ENCODE measurements around the gene SUCO. TPM values are rescaled to one million over a fixed set of nuclear protein-coding genes. Genes with fewer than 3 reads are reported as not detected.
"Not testable (repeated sequence)": the region's sequence is repeated elsewhere in the genome, so short reads cannot be mapped to it uniquely, and the experiment has no call there.

Gene SUCO
- polyA plus RNA-seq, 3 donors from 2014 or later, result 7.8 to 14.0 (median 8.2) TPM

GRCh38 chr1:172609528-172609927 is 76.6 kb downstream of the SUCO start:
- H3K36me3 Mint-ChIP-seq, result peaks cover 22 to 34% (median 25%) of the 10 kb centered on the region in 3 donors
- DNase-seq, result peak; percentile 37 to 50 (median 50)
- H3K27ac Mint-ChIP-seq, result peak overlapping the region in 5 of 6 donors; percentile 50 to 65 (median 59)
- no peaks in the 10 kb centered on the region for H3K27me3 Mint-ChIP-seq (ENCODE audit: low read depth in 3 of 3)
- H3K4me3 Mint-ChIP-seq, result no peak overlapping the region
- H3K4me1 Mint-ChIP-seq, result peaks cover 4 to 10% of the 10 kb centered on the region in 2 donors
- H3K9me3 Mint-ChIP-seq, result no peaks in the 10 kb centered on the region

GRCh38 chr1:172612478-172612877 is 79.5 kb downstream of the SUCO start:
- Mint-ChIP-seq H3K4me3 (no peak overlapping the region), H3K36me3 (peaks cover 36 to 43% (median 40%) of the 10 kb centered on the region in 3 donors), H3K9me3 (peaks cover 8 to 21% (median 17%) of the 10 kb centered on the region in 6 donors), H3K27me3 (ENCODE audit: low read depth in 3 of 3) (peaks cover 0 to 3% (median 0%) of the 10 kb centered on the region in 3 donors), H3K4me1 (peaks cover 4 to 10% of the 10 kb centered on the region in 2 donors), H3K27ac (no peak overlapping the region)
- DNase-seq, result no peak

GRCh38 chr1:172613294-172613693 is 80.3 kb downstream of the SUCO start:
- Mint-ChIP-seq H3K27me3 (ENCODE audit: low read depth in 3 of 3) (peaks cover 0 to 3% (median 0%) of the 10 kb centered on the region in 3 donors), H3K27ac (no peak overlapping the region), H3K9me3 (peaks cover 10 to 27% (median 23%) of the 10 kb centered on the region in 6 donors), H3K36me3 (peaks cover 36 to 45% (median 45%) of the 10 kb centered on the region in 3 donors), H3K4me1 (peaks cover 4 to 10% of the 10 kb centered on the region in 2 donors), H3K4me3 (no peak overlapping the region)
- no peak for DNase-seq

- DNase-seq, result no peak
- H3K27ac Mint-ChIP-seq, result no peak overlapping the region
- H3K27me3 Mint-ChIP-seq (ENCODE audit: low read depth in 3 of 3), result peaks cover 0 to 5% (median 0%) of the 10 kb centered on the region in 3 donors
- H3K4me3 Mint-ChIP-seq, result no peak overlapping the region
- H3K9me3 Mint-ChIP-seq, result peaks cover 15 to 53% (median 41%) of the 10 kb centered on the region in 6 donors
- H3K36me3 Mint-ChIP-seq, result peaks cover 34 to 42% (median 41%) of the 10 kb centered on the region in 3 donors
- H3K4me1 Mint-ChIP-seq, result no peaks in the 10 kb centered on the region
These were observed 83.2 kb downstream of the SUCO start for GRCh38 chr1:172616195-172616594.

- Mint-ChIP-seq H3K9me3 (peaks cover 19 to 58% (median 44%) of the 10 kb centered on the region in 6 donors), H3K36me3 (peaks cover 29 to 42% (median 42%) of the 10 kb centered on the region in 3 donors), H3K4me1 (no peaks in the 10 kb centered on the region), H3K4me3 (no peak overlapping the region), H3K27me3 (ENCODE audit: low read depth in 3 of 3) (peaks cover 0 to 5% (median 0%) of the 10 kb centered on the region in 3 donors), H3K27ac (no peak overlapping the region)
- no peak for DNase-seq
These were observed 83.7 kb downstream of the SUCO start for GRCh38 chr1:172616636-172617035.

GRCh38 chr1:172620603-172621002 is 87.7 kb downstream of the SUCO start:
- H3K9me3 Mint-ChIP-seq, result peaks cover 22 to 63% (median 45%) of the 10 kb centered on the region in 6 donors
- not testable (repeated sequence) for H3K4me3 Mint-ChIP-seq; H3K27ac Mint-ChIP-seq; H3K4me1 Mint-ChIP-seq; DNase-seq; H3K27me3 Mint-ChIP-seq (ENCODE audit: low read depth in 3 of 3)
- H3K36me3 Mint-ChIP-seq, result peaks cover 26 to 48% (median 40%) of the 10 kb centered on the region in 3 donors

GRCh38 chr1:172622541-172622940 is 89.6 kb downstream of the SUCO start:
- peaks cover 12 to 44% (median 27%) of the 10 kb centered on the region in 6 donors for H3K9me3 Mint-ChIP-seq
- H3K36me3 Mint-ChIP-seq, result peaks cover 10 to 31% (median 26%) of the 10 kb centered on the region in 3 donors
- peaks cover 0 to 2% (median 2%) of the 10 kb centered on the region in 3 donors for H3K27me3 Mint-ChIP-seq (ENCODE audit: low read depth in 3 of 3)
- DNase-seq, result no peak
- no peak overlapping the region for H3K4me3 Mint-ChIP-seq
- peaks cover 2 to 4% of the 10 kb centered on the region in 2 donors for H3K4me1 Mint-ChIP-seq
- peak overlapping the region in 1 of 6 donors; percentile 6 for H3K27ac Mint-ChIP-seq

GRCh38 chr1:172623748-172624147 is 90.8 kb downstream of the SUCO start:
- H3K27me3 Mint-ChIP-seq (ENCODE audit: low read depth in 3 of 3), result peaks cover 0 to 2% (median 2%) of the 10 kb centered on the region in 3 donors
- no peak for DNase-seq
- no peak overlapping the region for H3K27ac Mint-ChIP-seq
- H3K9me3 Mint-ChIP-seq, result peaks cover 12 to 32% (median 21%) of the 10 kb centered on the region in 6 donors
- no peak overlapping the region for H3K4me3 Mint-ChIP-seq
- peaks cover 14 to 15% of the 10 kb centered on the region in 2 donors for H3K4me1 Mint-ChIP-seq
- H3K36me3 Mint-ChIP-seq, result peaks cover 4 to 26% (median 22%) of the 10 kb centered on the region in 3 donors

GRCh38 chr1:172626845-172627244 is 93.9 kb downstream of the SUCO start:
- Mint-ChIP-seq H3K4me1 (peaks cover 32 to 42% of the 10 kb centered on the region in 2 donors), H3K4me3 (no peak overlapping the region), H3K36me3 (peaks cover 0 to 8% (median 4%) of the 10 kb centered on the region in 3 donors), H3K27me3 (ENCODE audit: low read depth in 3 of 3) (peaks cover 0 to 4% (median 0%) of the 10 kb centered on the region in 3 donors), H3K9me3 (peaks cover 0 to 5% (median under 1%) of the 10 kb centered on the region in 6 donors), H3K27ac (no peak overlapping the region)
- no peak for DNase-seq

- peaks cover 0 to 2% (median 0%) of the 10 kb centered on the region in 6 donors for H3K9me3 Mint-ChIP-seq
- peak overlapping the region in 2 of 5 donors; percentile 8 to 10 for H3K4me3 Mint-ChIP-seq
- H3K36me3 Mint-ChIP-seq, result peaks cover 0 to 1% (median 0%) of the 10 kb centered on the region in 3 donors
- peaks cover 32 to 48% of the 10 kb centered on the region in 2 donors for H3K4me1 Mint-ChIP-seq
- no peak for DNase-seq
- H3K27me3 Mint-ChIP-seq (ENCODE audit: low read depth in 3 of 3), result peaks cover 0 to 4% (median 0%) of the 10 kb centered on the region in 3 donors
- H3K27ac Mint-ChIP-seq, result peak overlapping the region in 5 of 6 donors; percentile 13 to 62 (median 60)
These were observed 94.8 kb downstream of the SUCO start for GRCh38 chr1:172627702-172628101.

- Mint-ChIP-seq H3K27me3 (ENCODE audit: low read depth in 3 of 3) (peaks cover 0 to 2% (median 0%) of the 10 kb centered on the region in 3 donors), H3K27ac (peak overlapping the region in 1 of 6 donors; percentile 43), H3K36me3 (no peaks in the 10 kb centered on the region), H3K9me3 (peaks cover 0 to 2% (median 0%) of the 10 kb centered on the region in 6 donors), H3K4me1 (peaks cover 32 to 48% of the 10 kb centered on the region in 2 donors), H3K4me3 (peak overlapping the region in 1 of 5 donors; percentile 4)
- DNase-seq, result no peak
These were observed 95.5 kb downstream of the SUCO start for GRCh38 chr1:172628401-172628800.

GRCh38 chr1:172629170-172629569 is 96.2 kb downstream of the SUCO start:
- peak overlapping the region; percentile 75 to 91 (median 90) for H3K27ac Mint-ChIP-seq

GRCh38 chr1:172629638-172630037 is 96.7 kb downstream of the SUCO start:
- Mint-ChIP-seq H3K36me3 (no peaks in the 10 kb centered on the region), H3K9me3 (no peaks in the 10 kb centered on the region), H3K4me1 (peaks cover 32 to 48% of the 10 kb centered on the region in 2 donors), H3K27me3 (ENCODE audit: low read depth in 3 of 3) (peaks cover 0 to 2% (median 0%) of the 10 kb centered on the region in 3 donors), H3K4me3 (peak overlapping the region; percentile 75 to 89 (median 82)), H3K27ac (peak overlapping the region; percentile 75 to 91 (median 90))
- DNase-seq, result peak in 2 of 3 donors; percentile 22 to 37

More at GRCh38 chr1:172629170-172629569, 96.2 kb downstream of the SUCO start:
- no peaks in the 10 kb centered on the region for H3K9me3 Mint-ChIP-seq
- peak overlapping the region; percentile 75 to 89 (median 82) for H3K4me3 Mint-ChIP-seq
- H3K27me3 Mint-ChIP-seq (ENCODE audit: low read depth in 3 of 3), result peaks cover 0 to 2% (median 0%) of the 10 kb centered on the region in 3 donors
- H3K4me1 Mint-ChIP-seq, result peaks cover 32 to 48% of the 10 kb centered on the region in 2 donors
- DNase-seq, result no peak
- no peaks in the 10 kb centered on the region for H3K36me3 Mint-ChIP-seq

- no peak for DNase-seq
- H3K9me3 Mint-ChIP-seq, result no peaks in the 10 kb centered on the region
- H3K36me3 Mint-ChIP-seq, result no peaks in the 10 kb centered on the region
- peaks cover 0 to 2% (median 0%) of the 10 kb centered on the region in 3 donors for H3K27me3 Mint-ChIP-seq (ENCODE audit: low read depth in 3 of 3)
- H3K4me1 Mint-ChIP-seq, result peaks cover 32 to 48% of the 10 kb centered on the region in 2 donors
- H3K4me3 Mint-ChIP-seq, result peak overlapping the region; percentile 75 to 89 (median 82)
- H3K27ac Mint-ChIP-seq, result peak overlapping the region; percentile 75 to 91 (median 90)
These were observed 97.3 kb downstream of the SUCO start for GRCh38 chr1:172630056-172630818.
